Smooth muscle cell of the coronary artery (primary cell): Measurements from ENCODE around the gene SPAG5. TPM values are rescaled to one million over a fixed set of nuclear protein-coding genes. Genes with fewer than 3 reads are reported as not detected.

Source experiments
- total RNA-seq: library from RNA; depleted of rRNA; stranded (reverse); fragments of >200 nt; gene quantifications from 2 replicates; pipeline ENCODE4 v1.2.3, GENCODE V29; 2014; ENCODE audit warnings: low replicate concordance

SPAG5 gene
- total RNA-seq, result 2.9 and 13.4 TPM in 2 replicates

GRCh38 chr17:28598799-28599310 lies at the start of gene SPAG5:
Gene SPAG5, minus strand, starts transcription at chr17:28599025. Its CDS starts 79 bp downstream, at chr17:28598946.

GRCh38 chr17:28644787-28645575 lies 46.2 kb upstream of the SPAG5 start, which contains the start of gene BLTP2:
Gene BLTP2, minus strand, starts transcription at chr17:28645158. Its CDS starts 102 bp downstream, at chr17:28645056.

GRCh38 chr17:28613931-28614381 lies 15.1 kb upstream of the SPAG5 start, which contains the start of gene RSKR:
Gene RSKR, minus strand, starts transcription at chr17:28614185. Its CDS starts 24 bp downstream, at chr17:28614161.

GRCh38 chr17:28576758-28577465 lies 21.9 kb downstream of the SPAG5 start, which contains the start of gene ALDOC:
Gene ALDOC, minus strand, starts transcription at chr17:28576895. Its CDS starts 1,363 bp downstream, at chr17:28575532.

GRCh38 chr17:28571361-28572122 lies 27.3 kb downstream of the SPAG5 start, which contains the start of gene PIGS:
Gene PIGS, minus strand, starts transcription at chr17:28571524. Its CDS starts 28 bp downstream, at chr17:28571496.

GRCh38 chr17:28552176-28552999 lies 46.4 kb downstream of the SPAG5 start, which contains the start of gene UNC119:
Gene UNC119, minus strand, starts transcription at chr17:28552624. Its CDS starts 67 bp downstream, at chr17:28552557.

Other genes starting within 250 kb of the SPAG5 start
- 42.0 and 70.8 TPM in 2 replicates for gene POLDIP2, start 241.5 kb downstream of the SPAG5 start, total RNA-seq
- gene SEBOX, start 233.8 kb downstream of the SPAG5 start, total RNA-seq, result not detected in 2 replicates
- gene VTN, start 228.7 kb downstream of the SPAG5 start, total RNA-seq, result 0.35 and 1.9 TPM in 2 replicates
- gene SARM1, start 227.3 kb downstream of the SPAG5 start, total RNA-seq, result 3.6 and 6.6 TPM in 2 replicates
- gene SLC46A1, start 192.8 kb downstream of the SPAG5 start, total RNA-seq, result 4.3 and 6.8 TPM in 2 replicates
- not detected in 2 replicates for gene SLC13A2, start 125.4 kb downstream of the SPAG5 start, total RNA-seq
- gene FOXN1, start 92.7 kb downstream of the SPAG5 start, total RNA-seq, result not detected in 2 replicates
- gene UNC119, start 46.4 kb downstream of the SPAG5 start, total RNA-seq, result 13.7 and 22.3 TPM in 2 replicates
- 48.4 and 53.0 TPM in 2 replicates for gene PIGS, start 27.5 kb downstream of the SPAG5 start, total RNA-seq
- gene ALDOC, start 22.1 kb downstream of the SPAG5 start, total RNA-seq, result 54.3 and 98.8 TPM in 2 replicates
- gene RSKR, start 15.2 kb upstream of the SPAG5 start, total RNA-seq, result 3.1 and 6.8 TPM in 2 replicates
- 120 and 163 TPM in 2 replicates for gene BLTP2, start 46.1 kb upstream of the SPAG5 start, total RNA-seq
- 68.5 and 111 TPM in 2 replicates for gene SDF2, start 62.9 kb upstream of the SPAG5 start, total RNA-seq
- gene SUPT6H, start 63.2 kb upstream of the SPAG5 start, total RNA-seq, result 41.9 and 53.5 TPM in 2 replicates
- gene PROCA1, start 112.9 kb upstream of the SPAG5 start, total RNA-seq, result 0.90 and 1.4 TPM in 2 replicates
- 115 and 204 TPM in 2 replicates for gene RAB34, start 118.8 kb upstream of the SPAG5 start, total RNA-seq
- gene RPL23A, start 121.0 kb upstream of the SPAG5 start, total RNA-seq, result 906 and 1,571 TPM in 2 replicates
- 4.4 and 5.3 TPM in 2 replicates for gene TLCD1, start 127.2 kb upstream of the SPAG5 start, total RNA-seq
- 5.3 and 8.4 TPM in 2 replicates for gene NEK8, start 129.8 kb upstream of the SPAG5 start, total RNA-seq
- gene TRAF4, start 145.0 kb upstream of the SPAG5 start, total RNA-seq, result 27.1 and 39.2 TPM in 2 replicates
- 0.70 and 2.3 TPM in 2 replicates for gene FAM222B, start 243.8 kb upstream of the SPAG5 start, total RNA-seq